Stimulated activated CD4-positive, alpha-beta T cell treated with anti-CD3 and anti-CD28 coated beads, Interleukin-4, amount 100 ng/mL, for 4 hours (primary cell): ENCODE measurements around the gene USO1.
"Not testable (repeated sequence)": the region's sequence is repeated elsewhere in the genome, so short reads cannot be mapped to it uniquely, and the experiment has no call there.

ENCODE experiments used
- DNase-seq, 2 experiments: peaks; one replicate each; pipeline ENCODE4 v3.0.0-alpha.2; 2020

The USO1 gene

DNA sequence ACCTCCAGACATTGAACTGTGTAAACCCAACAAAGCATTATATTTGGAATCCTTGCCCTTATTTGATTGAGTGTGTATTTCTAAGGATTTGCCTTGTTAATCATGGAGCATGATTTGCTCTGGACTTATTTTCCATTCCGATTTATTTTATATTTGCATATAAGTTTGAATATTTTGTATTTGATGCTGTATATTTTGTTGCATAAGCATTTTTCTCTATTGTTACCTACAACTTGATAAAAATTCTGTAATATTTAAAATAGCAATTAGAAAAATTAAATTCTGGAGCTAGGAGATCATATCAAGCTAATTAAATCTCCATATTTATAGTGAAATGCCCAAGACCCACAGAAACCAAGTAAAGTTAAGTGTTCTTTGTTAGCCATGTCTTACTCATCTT is 47.2 kb downstream of the USO1 start:
- DNase-seq = no peak

DNA sequence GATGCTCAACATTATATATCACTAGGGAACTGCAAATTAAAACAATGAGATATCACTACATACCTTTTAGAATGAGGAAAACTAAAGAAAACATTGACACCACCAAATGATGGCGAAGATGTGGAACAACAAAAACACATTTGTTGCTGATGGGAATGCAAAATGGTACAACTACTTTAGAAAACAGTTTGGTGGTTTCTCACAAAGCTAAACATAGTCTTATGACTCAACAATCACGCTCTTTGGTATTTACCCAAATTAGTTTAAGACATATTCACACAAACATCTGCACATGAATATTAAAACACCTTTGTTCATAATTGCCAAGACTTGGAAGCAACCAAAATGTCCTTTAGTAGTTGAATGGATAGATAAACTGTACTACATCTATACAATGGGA is 53.2 kb downstream of the USO1 start:
- no peak for DNase-seq

DNA sequence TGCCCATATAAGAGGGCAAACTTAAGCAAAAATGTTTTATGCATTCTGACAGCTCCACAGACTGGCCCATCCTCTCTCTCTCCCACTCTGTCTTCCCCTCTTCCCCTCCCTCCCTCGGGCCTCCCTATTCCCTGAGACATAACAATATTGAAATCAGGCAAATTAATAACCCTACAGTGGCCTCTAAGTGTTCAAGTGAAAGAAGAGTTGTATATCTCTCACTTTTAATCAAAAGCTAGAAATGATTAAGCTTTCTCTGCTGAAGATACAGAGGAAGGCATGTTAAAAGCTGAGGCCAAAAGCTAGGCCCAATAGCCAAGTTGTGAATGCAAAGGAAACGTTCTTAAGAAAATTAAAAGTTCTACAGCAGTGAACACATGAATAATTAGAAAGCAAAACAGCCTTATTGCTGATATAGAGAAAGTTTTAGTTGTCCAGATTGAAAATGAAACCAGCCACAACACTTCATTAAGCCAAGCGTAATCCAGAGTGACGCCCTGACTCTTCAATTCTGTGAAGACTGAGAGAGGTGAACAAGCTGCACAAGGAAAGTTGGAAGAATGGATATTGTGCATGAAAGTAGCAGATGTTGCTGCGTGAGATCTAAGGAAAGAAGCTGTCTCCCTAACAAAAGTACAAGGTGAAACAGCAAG is 54.9 kb downstream of the USO1 start:
- DNase-seq = no peak

DNA sequence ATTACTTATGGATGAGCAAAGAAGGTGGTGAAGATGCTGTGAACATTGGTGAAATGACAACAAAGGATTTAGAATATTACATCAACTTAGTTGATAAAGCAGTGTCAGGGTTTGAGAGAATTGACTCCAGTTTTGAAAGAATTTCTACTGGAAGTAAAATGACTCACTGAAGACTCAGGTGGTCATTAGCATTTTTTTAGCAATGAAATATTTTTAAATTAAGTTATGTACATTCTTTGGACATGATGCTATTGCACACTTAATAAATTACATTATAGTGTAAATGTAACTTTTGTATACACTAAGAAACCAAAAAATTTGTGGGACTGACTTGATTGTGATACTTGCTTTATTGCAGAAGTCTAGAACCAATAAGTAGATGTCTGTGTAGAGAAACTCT is 56.9 kb downstream of the USO1 start:
- no peak for DNase-seq

DNA sequence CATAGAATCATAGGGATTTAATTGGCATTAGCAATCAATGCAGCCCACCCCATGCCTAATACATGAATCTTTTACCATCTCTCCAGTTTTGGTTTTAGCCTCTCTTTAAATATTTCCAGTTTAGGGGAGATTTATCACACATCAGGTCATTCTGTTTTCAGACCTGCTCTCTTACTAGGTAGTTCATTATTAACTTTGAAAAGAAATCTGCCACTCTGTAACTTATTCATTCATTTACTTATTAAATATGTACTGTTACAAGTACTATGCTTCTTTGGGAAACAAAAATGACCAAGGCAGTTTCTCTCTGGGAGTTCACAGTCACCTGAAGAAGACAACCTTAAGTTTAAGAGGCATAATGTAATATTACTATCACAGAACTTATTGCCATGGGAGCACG is 62.1 kb downstream of the USO1 start:
- no peak for DNase-seq

DNA sequence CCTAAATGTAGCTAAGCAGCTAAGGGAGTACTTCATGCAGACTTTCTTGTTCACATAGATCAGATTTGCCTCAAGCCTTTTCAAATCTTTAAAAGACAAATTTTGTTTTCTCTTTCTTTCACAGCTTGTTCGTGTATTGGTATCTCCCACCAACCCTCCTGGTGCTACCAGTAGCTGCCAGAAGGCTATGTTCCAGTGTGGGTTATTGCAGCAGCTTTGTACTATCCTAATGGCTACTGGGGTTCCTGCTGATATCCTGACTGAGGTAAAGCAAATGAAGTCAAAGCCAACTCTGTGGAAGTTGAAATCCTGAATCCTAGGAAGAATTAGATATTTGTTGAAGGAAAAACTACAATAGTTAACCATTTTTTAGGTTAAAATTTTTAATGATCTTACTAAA is 62.6 kb downstream of the USO1 start:
- DNase-seq = no peak

DNA sequence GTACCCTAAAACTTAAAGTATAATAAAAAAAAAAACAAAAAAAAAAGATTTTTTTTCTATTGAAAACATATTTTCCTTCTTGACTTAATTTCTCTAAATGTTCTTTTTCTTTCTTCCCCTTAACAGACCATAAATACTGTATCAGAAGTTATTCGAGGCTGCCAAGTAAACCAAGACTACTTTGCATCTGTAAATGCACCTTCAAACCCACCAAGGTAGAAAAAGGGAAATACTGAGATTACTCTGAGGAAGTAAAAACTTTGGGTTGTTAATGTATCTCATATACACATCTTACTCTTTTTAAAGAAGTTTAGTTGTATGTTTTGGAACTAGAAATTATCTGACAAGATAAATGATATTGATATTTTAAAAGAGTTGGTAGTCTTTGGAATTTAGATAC is 65.6 kb downstream of the USO1 start:
- no peak for DNase-seq

DNA sequence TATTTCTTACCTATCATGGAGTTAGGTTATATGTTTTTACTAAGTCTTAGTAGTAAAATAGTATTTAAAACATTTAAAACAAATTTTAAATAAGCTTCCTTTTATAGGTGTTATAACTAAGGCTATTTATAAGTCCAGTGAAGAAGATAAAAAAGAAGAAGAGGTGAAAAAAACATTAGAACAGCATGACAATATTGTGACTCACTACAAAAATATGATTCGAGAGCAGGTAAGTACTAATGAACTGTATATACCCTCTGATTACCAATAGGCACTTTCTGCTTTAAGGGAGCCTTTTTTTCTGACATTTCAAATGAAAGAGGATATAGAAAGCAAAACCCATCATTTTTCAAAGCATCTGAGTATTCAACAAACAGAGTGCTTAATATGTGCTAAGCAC is 76.6 kb downstream of the USO1 start:
- DNase-seq = no peak

DNA sequence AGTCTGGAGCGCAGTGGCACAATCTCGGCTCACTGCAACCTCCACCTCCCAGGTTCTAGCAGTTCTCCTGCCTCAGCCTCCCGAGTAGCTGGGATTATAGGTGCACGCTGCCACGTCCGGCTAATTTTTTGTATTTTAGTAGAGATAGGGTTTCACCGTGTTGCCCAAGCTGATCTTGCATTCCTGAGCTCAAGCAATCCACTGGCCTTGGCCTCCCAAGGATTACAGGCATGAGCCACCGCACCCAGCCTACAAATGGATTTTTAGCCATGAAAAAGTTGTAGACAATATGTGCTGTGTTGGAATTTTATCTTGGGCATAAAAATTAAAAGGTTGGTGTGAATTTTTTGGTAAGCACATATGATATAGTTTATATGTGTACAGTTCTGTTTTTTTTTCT is 81.7 kb downstream of the USO1 start:
- not testable (repeated sequence) for DNase-seq

DNA sequence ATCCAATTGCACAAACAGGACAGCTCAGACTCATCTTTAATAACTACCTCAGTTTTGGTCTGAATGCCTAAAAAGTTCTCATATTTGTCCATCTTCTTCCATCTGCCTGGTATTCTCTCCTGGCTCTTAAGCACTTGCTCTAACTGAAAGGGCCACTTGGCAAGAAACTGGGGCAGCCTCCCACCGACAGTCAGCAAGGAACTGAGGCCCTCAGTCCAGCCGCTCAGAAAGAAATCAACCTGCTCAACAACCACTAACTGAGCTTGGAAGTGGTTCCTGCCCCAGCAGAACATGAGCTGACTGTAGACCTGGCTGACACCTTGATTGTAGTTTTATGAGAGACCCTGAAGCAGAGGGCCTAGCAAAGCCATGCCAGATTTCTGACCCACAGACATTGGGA is 93.5 kb downstream of the USO1 start:
- no peak for DNase-seq

DNA sequence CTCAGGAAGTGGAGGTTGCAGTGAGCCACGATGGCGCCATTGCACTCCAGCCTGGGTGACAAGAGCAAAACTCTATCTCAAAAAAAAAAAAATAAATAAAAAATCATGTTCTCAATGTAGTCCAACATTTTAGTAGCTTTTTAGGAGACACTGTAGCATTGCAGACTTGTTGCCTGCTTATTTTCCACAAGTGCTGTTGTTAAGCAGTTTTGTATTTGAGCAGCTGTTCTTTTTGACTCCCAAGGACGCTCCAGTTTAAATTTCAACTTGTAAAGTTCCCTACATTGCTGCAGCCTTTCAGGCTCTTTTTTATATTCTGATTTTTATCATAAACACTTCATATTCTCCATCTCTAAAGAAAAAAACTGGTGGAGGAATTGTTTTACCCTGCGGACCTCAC is 94.7 kb downstream of the USO1 start:
- DNase-seq = no peak

DNA sequence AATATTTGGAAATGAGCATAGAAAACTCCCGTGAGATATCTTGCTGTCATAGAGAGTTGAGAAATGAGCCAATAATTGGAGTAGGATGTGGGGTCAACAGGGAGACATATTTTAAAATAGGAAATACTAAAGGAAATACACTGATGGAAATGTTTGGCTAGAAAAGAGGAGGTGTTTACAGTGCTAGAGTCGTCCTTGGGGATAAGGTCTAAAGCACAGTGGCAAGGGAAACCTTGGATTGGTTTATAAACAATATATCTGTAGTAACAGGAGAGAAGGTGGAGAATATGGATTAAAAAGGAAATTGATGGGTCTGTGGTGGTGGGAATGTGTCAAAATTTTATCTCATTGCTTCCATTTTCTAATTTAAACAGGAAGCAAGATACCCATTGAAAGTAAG is 95.8 kb downstream of the USO1 start:
- no peak for DNase-seq

DNA sequence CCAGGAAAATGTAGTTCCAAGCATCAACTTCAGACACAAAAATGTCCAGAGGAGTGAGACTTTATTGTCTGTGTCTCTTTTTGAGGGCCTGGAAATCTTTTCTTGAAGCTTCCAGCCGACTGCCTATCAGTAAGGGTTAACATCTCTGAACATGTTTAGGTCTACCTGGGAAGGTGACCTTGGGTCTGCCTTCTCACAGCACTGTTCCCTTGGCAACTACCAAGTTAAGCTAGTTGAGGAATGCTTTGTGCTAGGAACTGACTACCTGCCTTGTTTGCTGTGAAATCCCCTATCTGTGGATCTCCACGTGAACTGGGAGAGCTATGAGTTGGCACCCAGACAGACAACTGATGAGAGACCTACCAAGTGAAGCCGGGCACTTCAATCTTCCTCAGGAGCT is 96.3 kb downstream of the USO1 start:
- no peak for DNase-seq

DNA sequence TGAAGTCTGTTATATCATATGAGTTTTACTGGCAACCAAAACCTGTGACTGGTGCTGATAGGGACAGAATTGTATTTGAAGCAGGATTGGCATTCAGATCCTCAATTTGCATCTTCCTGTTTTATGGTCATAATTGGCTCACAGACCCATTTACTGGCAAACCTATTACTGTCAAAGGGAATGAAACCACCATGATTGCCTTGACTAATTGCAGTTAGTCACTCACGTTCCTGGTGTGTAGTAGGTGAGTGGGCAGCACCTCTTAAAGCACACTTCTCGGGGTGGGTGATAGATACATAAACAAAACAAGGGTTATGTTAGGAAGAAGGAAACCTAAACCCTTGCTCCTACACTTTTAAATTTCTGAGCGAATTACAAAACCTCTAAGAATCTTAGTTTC is 96.8 kb downstream of the USO1 start:
- no peak for DNase-seq

DNA sequence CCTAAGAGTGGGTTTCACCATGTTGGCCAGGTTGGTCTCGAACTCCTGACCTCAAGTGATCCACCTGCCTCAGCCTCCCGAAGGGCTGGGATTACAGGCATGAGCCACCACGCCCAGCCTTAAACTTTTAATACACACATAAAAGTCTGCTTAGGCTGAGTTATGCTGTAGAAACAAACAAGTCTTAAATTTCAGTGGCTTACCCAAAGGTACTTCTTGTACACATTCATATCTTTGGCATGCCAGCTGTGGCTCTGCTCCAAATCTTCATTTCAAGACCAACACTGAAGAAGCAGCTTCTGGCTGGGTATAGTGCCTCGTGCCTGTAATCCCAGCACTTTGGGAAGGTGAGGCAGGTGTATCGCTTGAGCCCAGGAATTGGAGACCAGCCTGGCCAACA is 97.6 kb downstream of the USO1 start:
- no peak for DNase-seq

DNA sequence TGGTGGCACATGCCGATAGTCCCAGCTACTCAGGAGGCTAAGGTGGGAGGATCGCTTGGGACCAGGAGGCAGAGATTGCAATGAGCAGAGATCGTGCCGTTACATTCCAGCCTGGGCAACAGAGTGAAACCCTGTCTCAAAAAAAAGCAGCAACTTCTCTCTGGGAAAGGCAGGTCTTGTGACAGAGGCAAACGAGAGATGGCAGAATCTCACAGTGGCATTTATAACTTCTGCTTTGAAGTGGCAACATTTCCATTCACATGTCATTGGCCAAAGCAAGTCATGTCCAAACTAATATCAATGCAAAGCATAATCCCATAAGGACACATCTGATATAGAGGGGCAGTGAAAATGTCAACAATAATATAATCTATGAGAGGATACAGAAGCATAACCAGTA is 98.0 kb downstream of the USO1 start:
- no peak for DNase-seq

DNA sequence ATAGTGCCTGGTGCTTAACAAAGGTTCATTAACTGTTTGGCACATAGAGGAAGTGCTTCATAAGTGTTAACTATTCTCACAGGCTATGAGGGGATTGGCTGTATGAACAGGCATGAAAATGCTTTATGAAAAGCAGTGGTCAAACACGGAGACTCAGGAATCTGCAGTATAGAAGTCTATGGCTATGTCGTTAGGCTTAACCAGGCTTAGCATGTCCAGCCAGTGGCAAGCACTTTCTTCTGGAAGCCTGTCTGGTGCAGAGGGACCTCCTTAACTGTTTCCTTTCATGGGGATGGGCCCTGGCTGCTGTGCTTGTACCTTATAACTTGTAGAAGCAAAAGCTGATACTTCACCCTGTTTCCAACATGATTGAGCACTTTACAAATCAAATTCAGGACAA is 99.4 kb downstream of the USO1 start:
- no peak for DNase-seq

DNA sequence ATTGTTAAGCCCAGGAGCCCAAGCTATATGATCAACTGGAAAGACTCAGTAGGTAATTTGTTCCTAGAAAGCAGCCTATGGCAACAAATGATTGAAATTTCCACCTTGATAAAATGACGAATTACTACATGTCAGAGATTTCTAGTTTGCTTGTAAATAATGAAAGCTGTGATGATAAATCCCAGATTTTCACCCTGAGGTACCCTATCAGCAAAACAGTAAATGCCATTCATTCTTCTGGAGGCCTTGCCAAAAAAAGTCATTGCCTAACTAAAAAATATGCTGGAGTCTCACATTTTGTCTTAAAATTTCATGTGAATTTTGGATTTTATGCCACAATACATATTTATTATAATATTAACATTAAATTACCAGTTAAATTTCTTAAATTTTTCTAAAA is 106.5 kb downstream of the USO1 start:
- no peak for DNase-seq

DNA sequence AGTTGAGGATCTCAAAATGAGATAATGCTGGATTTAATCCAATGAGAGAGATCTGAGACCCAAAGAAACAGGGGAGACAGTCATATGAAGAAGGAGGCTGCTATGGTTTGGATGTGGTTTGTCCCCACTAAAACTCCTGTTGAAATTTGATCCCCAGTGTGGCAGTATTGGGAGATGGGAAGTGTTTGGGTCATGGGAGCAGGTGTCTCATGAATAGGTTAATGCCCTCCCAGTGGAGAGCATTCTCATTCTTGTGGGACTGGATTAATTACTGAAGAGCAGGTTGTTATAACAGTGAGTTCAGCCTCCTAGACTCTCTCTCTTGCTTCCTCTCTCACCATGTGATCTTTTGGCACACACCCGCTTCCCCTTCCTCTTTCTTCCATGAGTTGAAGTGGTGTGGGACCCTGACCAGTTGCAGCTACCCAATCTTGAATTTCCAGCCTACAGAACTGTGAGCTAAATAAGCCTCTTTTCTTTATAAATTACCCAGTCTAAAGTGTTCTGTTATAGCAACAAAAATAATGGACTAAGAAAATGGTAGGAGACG is 107.6 kb downstream of the USO1 start:
- no peak for DNase-seq

DNA sequence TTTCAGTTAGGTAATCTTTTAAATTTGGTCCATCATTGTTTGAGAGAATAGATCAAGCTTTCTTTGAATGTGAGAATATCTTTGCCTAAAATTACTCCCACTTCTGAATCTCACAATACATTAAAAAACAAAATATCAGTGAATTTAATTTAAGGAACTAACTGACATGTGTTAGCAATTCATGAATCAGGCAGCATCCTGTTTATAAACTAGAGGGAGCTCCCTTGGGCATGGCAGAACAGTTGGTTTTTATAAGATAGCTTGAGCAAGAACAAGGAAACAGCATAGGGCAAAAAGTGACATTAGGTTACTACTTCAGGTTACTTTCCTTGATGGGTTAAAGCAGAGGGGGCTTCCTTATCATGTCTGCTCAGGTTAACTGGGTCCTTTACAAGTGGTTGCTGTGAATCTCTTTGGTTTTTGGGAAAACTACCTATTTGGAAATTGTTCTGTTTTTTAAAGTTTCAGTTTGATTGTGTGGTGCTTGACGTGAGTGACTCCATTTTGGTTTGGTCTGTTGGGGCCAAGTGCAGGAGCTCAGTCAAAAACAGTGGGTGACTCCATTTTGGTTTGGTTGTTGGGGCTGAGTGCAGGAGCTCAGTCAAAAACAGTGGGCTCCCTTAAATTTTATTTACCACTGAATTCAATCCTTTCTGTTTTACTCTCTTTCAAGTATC is 109.9 kb downstream of the USO1 start:
- DNase-seq = no peak

DNA sequence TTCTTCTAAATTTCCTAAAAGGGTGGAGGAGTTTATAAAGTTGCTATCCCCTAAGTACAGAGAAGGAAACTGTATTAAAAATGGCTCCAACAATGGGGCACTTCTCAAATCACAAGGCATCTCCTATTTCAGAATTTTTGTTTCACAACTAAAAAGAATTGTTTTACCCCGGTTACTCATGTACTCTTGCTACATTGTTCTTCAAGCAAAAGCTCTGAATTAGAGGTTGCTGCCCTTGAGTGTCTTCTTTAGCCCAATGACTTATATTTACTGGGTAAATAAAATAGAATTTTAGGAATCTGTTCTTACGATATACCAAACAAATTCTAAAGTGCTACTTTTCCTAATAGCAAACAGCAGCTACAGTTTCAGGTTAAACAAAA is 110.4 kb downstream of the USO1 start:
- DNase-seq = no peak

DNA sequence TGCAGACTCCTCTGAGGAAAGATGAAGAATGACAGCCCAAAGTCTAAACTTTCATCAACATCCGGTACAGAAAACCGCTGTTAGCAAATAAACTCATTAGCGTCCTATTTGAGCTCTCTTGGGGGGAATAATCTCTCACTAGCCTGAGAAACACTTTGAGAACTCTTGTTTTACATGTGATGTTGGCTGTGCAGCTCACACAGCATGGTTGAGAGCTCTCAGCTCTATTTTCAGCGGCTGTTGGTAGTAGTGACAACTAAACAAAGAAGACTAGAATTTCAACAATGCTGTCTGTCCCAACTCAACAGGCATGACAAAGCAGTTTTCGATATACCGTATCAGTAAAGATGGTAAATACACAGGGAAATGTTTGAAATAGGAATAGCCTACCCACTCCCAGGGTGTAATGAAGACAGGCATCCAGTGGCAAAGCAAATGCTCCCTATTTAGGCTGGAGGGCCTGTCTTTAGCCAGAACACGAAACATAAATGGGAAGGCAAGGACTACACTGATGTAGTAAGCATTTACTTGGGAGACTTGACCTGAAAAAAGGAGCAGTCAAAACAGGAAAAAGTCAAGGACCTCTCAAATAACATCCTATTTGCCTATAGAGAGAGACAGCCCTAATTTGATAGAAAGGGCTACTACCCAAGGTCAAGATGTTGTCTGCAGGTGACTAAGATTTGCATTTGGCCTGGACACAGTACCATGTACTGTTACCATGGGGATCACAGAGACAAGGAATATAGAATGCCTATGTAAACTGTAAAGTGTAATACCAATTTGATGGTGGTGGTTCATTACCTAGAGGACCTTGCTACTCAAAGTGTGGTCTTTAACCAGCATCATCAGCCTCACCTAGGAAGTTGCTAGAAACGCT is 117.5 kb downstream of the USO1 start:
- no peak for DNase-seq

DNA sequence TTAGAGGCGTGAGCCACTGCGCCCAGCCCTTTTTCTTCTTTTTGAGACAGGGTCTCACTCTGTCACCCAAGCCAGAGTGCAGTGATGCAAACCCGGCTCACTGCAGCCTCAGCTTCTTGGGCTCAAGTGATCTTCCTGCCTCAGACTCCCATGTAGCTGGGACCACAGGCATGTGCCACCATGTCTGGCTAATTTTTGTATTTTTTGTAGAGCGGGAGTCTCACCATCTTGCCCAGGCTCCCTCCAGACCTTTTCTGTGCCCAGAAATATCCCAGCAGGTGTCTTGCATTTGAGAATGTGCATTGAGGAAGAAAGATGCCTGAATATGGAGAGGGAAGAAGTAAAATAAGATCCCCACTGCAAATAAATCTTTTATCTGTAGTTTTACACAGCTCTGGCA is 119.2 kb downstream of the USO1 start:
- no peak for DNase-seq

DNA sequence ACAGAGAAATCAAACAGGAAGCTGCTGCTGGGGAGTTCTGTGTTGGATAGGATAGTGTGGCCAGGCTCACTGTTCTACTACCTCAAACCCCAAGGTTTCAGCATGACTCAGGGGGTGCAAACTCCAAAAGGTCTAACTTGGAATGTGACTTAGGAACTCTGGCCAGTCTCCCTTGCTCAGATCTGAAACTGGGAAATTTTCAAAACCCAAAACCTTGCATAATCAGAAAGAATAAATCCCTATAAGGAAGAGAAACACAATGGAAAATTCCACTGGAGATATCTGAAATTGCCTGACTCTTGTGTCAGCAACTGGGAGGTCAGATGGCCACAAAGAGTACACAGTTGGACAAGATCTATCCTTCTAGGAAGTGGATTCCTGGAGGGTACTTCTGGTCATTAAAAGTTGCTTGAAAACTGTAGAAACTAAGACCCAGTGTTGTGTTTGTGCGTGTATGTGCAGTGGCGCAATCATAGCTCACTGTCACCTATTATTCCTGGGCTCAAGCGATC is 119.8 kb downstream of the USO1 start:
- DNase-seq = no peak
